Suprapubic skin (tissue), 3 donors: ENCODE measurements around the gene TRHDE.

ENCODE experiments used
- CTCF ChIP-seq, 2 donors: fragments of 200-600 bp in 1 of 2; fragments of 450-650 bp in 1 of 2; sonication (generic) in 1 of 2; IDR thresholded peaks; one replicate each; pipeline ENCODE4 v1.5.1; 2016 to 2019; ENCODE audit warnings: antibody characterized with exemption in 2 of 2, mild to moderate bottlenecking in 1 of 2, moderate library complexity in 1 of 2
- EP300 ChIP-seq: sonication (generic); formaldehyde crosslinking; IDR thresholded peaks from one replicate; pipeline ENCODE4 v1.6.1; 2017; ENCODE audit warnings: antibody characterized with exemption
- POLR2A ChIP-seq, 2 donors: fragments of 450-650 bp; IDR thresholded peaks; one replicate each; pipeline ENCODE4 v1.6.1; 2017; ENCODE audit warnings: antibody characterized with exemption in 2 of 2, mild to moderate bottlenecking in 2 of 2, moderate library complexity in 2 of 2

- TF ChIP-seq CTCF (IDR thresholded peaks at IDR 0.05) (no peak), POLR2A (IDR thresholded peaks at IDR 0.05) (no peak), EP300 (no peak)
Measured at GRCh38 chr12:72242946-72243345, 29.2 kb upstream of the TRHDE start.
